Left renal pelvis (tissue), 4 donors: Measurements from ENCODE around the gene PNLIP. TPM values are rescaled to one million over a fixed set of nuclear protein-coding genes. Genes with fewer than 3 reads are reported as not detected.
A peak's percentile ranks its signal among the peaks of the same experiment; 100 is the strongest.

Experiments
- DNase-seq, 4 donors: peaks; one replicate each; pipeline ENCODE4 v3.0.0-alpha.2; 2013; ENCODE audit warnings: low read depth in 4 of 4, low spot score in 3 of 4
- polyA plus RNA-seq, 4 donors: library from polyadenylated mRNA; unstranded; fragments of 120-200 nt; gene quantifications; one replicate each; pipeline ENCODE4 v1.2.1, GENCODE V29; 2013; ENCODE audit not compliant: insufficient read length in 4 of 4

PNLIP gene
- polyA plus RNA-seq: not detected

DNA sequence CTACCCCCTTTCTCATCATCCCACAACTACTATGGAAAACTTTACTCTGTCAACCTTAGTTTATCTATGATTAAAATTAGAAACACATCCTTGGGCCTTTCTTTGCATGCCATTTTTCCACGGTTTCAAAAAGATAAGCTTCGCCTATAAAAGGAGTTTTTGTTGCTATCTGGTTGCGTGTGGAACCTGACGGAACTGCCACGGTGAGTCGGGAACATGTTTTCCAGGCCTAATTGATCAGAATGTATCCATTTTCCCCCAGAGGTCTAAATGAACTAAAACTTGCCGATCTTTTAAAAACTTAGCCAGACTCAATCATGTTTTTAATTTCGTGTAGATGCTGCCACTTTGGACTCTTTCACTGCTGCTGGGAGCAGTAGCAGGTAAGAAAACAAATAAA, at the start of gene PNLIP:
PNLIP (plus strand) TSS at position 176 of the 400 bp plus-strand sequence; CDS start at position 338, 162 bp downstream.
- no peak for DNase-seq

DNA sequence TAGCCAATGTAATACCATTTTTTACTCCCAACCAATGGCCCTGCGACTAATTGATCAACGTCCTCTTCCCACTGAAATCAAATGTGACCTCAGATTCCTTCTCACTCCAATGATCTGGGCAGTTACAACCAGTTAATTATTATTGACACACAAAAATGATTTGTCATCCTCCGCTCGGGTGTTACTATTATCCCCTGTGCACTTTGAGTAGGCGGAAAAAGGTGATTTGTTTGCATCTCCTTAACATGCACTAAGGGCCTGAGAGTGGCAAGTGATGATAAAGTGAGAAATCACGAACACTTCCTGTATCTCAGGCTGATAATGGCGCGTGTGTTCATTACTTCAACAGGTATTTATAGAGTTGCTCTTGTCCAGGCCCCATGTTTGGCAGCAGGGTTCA, 40.9 kb upstream of the PNLIP start:
- no peak for DNase-seq

DNA sequence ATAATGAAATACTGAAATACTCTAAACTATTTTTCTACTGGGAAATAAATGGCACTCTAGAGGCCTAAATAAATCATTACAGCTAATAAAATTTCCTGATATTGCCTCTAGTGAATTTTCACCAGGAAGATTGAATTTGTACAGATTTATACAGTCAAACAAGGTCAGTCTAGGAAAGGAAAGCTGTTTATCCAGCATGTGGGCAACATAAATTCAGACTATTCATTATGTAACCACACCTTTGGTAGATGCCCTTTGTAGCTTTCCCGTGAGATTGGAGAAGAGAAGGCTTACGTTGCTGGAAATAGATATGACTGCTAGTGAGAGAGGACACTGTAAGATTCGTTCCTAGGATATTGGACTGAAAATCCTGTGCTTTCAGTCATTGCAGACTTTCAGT, 35.2 kb upstream of the PNLIP start:
- no peak for DNase-seq

DNA sequence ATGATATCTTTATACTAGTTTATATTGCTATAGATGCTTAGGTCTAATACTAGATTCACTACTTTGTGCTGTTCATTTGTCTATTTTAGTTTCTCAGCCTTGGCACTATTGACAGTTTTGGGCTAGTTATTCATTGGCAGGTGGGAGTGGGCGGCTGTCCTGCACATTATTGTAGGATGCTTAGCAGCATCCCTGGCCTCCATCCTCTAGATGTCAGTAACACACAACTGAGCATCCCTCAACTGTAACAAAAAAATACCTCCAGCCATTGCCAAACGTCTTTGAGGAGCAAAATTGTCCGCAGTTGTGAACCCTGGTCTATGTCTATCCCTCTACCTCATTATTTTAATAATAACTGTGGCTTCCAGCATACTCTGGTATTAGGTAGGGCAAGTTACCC, 34.4 kb upstream of the PNLIP start:
- DNase-seq: no peak

DNA sequence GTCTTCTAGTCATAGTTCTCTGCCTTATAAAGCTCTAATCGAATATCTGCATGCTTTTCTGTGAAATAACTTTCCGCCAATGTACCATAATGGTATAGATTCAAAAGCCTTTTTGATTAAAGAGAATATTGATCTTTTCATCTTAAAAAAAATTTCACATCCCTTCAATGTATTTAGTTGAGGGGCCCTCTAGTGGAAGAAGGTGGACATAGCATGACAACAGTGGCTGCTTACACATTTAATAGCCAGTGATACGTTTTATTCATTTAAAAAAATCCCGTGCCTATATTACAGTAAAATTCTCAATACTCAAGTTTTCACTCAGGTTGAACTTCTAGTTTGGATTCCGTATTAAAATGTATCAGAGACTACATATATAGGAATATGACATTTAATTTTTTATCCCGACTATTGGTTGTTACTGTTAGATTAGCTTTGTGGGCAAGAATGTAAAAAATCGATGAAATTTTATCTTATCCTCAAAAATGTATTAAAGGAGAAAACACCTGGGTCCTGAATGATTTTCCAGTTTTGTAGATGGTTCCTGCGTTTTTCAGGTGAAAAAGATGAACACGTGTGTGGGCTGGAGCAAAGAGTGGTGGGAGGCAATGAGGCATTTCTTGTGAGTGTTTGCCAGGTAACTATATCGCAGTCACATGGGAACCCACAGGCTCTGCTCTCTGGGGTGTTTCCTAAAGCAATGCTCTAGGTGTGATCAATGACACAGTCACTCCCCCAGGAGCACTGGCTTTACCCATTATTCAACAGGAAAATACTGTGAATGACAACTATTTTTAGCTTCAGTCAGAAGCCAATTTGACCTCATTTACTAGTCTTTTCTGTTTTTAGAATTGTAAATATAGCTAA, 24.1 kb upstream of the PNLIP start:
- DNase-seq: peak in 1 of 4 donors; percentile 6

DNA sequence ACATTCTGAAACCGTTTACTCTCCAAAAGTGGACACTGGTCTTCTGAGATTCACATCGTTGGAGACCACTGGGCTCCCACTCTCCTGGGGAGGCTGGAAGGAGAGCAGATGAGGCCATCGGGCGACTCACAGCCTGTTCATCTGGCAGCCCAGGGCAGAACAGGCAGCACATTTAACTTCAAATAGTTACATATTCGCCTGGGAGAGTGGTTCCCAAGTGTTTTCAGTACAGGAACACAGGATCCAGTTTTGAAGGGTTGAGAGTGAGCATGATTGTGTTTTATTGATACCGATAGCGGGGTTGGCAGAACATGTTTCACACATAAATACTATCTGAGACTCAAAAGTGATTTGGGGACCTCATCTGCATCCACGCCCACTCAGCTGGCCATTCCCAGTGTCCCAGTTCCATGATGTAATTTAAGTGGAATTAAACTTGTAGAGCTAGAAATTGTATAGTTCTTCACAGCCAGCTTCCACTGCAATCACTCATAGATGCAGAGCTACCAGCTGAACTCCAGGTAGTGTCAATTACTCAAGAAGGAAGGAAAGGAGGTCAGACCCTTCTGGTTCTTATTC, 22.8 kb upstream of the PNLIP start:
- DNase-seq: no peak

DNA sequence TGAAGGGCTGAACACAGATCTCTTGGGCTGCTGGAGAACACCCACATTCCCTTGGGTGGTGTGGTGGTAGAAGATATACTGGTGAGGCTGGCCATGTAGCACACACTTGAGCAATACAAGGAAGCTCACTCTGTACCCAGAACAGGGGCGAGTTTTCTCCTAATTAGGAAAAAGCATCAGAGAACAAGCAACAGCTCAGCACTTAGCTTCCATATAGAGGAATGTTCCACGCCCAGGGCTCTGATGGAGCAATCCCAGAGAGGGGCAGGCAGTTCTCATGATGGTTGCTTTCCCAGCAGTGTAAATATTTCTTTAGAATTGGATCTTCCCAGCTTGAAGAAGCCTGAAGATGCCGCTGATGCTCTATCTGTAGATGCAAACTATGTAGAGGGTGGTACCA, 21.0 kb upstream of the PNLIP start:
- no peak for DNase-seq

DNA sequence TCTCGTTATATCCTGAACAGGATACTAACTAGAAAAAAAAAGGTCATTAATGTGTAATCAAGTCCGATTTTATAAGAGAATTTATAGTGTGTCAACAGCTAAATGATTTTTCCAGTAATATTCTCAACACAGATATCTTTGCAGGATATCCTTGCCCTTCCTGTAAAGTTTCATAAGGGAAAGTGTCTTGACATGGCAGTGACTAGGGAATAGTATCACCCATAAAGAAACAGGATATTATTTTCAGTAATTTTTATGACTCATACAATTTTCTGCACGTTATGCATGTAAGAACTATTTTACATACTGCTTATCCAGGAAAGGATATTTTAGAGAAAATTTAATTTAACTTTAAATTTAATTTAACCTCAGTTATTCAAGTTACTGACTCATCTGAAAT, 19.5 kb upstream of the PNLIP start:
- no peak for DNase-seq

DNA sequence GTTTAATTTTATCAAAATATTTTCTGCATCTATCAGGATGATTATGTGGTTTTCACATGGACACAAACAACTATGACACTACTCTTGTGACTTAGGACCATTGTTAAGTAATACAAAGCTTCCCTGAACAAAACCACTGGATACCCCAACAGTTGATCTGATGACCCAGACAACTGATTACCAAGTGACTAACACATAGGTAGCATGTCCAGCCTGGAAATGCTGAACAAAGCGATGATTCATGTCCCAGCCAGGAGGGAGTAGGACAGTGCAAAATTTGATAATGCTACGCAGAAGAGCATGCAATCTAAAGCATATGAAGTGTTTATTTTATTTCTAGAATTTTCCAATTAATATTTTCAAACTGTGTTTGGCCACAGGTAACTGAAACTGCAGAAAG, 8.9 kb upstream of the PNLIP start:
- no peak for DNase-seq

DNA sequence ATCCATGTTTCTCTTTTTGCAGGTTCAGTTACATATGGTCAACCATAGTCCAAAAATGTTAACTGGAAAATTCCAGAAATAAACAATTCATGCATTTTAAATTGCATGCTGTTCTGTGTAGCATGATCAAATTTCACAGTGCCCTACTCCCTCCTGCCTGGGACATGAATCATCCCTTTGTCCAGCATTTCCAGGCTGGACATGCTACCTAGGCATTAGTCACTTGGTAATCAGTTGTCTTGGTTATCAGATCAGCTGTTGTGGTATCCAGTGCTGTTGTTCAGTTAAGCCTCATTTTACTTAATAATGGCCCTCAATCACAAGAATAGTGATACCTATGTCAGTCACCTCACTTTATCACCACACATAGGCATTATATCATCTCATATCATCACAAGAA, 7.3 kb upstream of the PNLIP start:
- no peak for DNase-seq

DNA sequence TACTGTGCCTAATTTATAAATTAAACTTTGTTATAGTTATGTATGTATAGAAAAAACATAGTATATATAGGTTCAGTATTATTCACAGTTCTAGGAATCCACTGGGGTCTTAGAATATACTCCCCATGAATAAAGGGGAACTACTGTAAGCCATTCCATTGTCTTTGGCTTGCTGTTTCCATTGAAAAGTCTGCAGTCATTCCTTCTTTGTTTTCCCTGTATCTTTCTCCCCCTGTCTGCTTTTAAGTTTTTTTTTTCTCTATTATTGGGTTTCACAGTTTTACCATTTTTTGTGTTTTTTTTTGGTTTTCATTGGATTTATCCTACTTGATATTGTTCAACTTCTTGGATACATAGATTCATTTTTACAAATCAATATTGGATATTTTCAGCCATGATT, 6.7 kb upstream of the PNLIP start:
- DNase-seq: no peak

DNA sequence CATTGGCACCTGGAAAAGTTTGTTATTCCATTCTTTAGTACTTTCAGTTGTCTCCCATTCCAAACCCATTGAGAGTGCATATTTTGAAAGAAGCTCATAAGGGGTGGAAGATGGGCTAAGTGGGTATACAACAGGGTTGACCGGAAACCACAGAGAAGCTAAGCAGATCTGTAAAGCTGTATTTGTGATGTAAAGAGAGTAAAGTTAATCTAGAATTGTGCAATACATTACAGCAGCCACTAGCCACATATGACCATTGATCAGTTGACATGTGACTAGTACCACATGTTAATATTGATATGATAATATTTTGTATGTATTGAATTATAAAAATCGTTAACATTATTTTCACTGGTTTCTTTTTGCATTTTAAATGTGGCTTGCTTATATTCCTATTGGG, 4.9 kb upstream of the PNLIP start:
- no peak for DNase-seq

DNA sequence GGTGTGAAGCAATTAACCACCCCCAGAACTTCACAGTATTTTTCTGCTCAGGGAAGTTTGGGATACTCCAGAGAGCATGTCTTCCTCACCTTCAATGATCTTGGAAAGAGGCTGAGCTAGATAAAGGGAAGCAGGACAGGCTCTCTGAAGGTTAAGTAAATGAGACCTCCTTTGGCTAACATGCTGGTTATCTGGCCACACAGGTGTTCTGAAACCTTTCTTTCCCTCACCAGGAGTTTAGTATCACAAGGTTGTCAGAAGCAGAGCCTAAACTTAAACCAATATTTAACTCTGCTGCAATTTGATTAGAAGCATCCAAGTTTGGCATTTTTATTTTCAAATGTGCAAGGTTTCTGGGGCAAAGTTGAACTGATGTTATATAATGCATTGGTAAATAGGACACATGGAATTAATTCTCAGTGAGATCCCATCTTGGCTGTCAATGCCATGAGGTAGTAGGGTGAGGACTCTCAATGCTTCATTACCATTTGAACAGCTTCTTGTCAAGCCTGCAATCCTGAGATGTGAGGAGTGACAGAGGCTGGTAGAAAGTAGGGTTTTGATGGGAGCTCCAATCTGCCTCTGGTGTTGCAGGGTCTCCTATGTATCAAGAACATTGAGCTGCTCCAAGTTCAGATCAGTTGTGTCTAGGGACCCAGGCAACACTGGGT, 3.6 kb upstream of the PNLIP start:
- DNase-seq: no peak

DNA sequence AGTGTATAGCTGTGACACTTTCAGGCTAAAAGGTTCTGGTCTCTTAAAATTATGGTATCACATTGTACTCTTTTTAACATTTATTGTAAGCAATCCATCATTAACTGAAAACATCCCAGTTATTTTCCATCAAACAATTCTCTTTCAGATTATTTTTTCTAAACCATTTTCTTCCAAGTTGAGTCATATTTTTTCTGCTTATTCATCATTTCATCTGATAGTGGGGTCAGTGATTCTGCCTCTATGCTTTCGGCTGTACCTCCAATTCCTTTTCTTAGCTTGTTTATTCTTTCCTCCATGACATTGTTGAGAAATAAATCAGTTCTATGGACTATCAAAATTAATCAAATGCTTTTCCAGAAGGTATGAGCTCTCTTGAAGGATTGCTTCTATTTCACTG, 609 bp upstream of the PNLIP start:
- no peak for DNase-seq

DNA sequence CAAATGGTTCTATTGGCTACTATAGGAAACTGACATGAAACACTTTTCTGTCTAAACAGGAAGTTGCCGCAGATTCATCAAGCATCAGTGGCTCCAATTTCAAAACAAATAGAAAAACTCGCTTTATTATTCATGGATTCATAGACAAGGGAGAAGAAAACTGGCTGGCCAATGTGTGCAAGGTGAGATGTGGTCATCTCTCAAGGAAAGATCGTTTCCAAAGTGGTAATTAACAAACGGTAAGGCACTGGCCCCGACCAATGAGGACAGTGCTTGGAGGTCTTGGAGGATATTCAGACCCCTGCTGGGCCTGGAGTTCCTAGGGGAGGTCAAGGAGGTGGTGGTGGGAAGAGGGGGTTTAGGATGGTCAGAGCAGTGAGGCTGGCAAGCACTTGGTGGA, 2.6 kb downstream of the PNLIP start:
- DNase-seq: no peak

DNA sequence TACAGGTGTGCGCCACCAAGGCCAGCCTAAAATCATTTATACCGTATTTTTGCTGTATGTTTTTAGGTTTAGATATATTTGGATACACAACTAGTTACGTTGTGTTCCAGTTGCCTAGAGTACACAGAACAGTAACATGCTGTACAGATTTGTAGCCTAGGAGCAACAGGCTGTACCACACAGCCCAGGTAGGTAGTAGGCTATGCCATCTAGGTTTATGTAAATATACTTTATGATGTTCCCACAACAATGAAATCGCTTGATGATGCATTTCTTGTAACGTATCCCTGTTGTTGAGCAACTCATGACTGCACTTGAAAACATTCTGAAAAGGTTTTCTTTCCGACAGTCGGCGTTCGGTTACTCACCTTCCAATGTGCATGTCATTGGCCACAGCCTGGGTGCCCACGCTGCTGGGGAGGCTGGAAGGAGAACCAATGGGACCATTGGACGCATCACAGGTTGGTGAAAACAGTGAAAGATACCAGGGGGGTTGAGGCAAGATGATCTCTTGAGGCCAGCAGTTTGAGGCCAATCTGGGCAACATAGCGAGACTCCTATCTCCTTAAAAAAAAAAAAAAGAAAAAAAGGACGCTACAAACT, 7.7 kb downstream of the PNLIP start:
- no peak for DNase-seq

DNA sequence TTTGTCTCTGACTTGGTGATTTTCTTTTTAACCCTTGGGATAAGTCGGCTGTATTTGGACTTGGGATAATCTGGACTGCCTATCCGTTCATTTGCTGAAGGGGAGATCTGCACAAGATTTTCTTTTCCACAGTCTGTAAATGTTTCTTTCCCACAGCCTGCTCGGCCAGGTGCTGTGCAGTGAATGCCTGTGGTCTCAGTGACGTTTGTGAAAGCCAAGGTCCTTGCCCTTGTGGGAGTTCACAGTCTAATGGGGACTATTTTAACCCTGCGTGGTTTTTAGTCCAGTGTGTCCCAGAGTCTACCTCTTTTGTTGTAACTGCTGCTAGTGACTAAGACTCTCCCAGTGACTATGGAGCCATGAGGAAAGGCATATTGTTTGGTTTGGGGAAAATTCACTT, 8.9 kb downstream of the PNLIP start:
- no peak for DNase-seq

DNA sequence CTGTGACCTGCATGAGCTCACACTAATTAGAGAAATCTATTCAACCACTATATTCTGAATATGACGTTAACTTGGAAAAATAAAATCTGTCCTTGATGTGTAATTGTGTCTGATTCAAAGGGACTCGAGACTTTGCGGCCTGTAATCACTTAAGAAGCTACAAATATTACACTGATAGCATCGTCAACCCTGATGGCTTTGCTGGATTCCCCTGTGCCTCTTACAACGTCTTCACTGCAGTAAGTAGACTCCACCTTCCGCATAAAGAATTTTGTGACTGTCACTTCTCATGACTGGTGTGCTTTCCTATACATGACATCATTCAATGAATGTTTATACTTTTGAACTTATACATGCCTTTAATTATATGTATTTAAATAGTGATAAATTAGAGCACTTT, 10.1 kb downstream of the PNLIP start:
- no peak for DNase-seq

DNA sequence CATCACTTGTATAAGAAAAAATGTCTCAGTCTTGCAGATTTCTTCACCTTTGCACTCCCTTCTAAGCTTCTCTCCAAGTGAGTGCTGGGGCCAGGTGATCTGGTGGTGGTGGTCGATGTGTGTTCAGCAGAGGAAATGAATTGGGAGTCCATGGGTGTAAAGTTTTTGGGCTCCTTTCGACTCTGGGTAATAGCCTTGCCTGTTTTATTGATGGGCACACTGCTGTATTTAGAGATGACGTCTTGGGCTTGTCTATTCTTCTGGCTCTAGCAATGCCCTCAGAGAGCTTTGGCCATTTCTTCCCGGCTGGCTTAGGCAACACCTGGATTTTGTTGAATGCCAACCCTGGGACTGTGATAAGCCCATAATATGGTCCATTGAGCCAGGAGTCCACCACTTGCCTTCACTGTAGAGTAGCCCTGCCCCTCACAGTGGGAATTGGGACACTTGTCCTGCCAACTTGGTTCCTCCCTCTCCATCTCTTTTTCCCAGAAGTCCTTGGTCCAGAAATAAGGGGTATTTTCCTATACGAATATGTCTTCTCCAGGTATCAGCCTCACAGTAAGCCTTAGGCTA, 11.7 kb downstream of the PNLIP start:
- no peak for DNase-seq

DNA sequence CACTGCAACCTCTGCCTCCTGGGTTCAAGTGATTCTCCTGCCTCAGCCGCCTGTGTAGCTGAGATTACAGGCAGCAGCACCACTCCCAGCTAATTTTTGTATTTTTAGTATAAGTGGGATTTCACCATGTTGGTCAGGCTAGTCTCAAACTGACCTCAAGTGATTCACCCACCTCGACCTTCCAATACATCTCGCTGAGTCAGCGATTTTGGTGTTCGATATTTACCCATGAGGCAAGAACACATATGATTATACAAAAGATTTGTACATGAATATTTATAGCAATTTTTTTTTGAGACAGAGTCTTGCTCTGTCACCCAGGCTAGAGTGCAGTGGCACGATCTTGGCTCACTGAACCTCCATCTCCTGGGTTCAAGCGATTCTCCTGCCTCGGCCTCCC, 19.8 kb downstream of the PNLIP start:
- no peak for DNase-seq

DNA sequence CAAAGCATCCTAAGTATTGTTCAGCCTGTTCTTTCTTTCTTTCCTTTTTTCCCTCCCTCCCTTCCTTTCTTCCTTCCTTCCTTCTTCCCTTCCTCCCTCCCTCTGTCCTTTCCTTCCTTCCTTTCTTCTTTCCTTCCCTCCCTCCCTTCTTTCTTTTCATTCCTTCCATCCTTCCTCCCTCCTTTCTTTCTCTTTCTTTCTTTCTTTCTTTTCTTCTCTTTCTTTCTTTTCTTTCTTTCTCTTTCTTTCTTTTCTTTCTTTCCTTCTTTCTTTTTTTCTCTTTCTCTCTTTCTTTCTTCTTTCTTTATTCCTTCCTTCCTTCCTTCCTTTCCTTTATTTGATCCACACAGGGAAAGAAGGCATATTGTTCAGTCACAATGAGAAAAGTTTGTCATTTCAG, 21.2 kb downstream of the PNLIP start:
- no peak for DNase-seq
